ENCODE data around the gene HDAC4.

The HDAC4 gene

DNA sequence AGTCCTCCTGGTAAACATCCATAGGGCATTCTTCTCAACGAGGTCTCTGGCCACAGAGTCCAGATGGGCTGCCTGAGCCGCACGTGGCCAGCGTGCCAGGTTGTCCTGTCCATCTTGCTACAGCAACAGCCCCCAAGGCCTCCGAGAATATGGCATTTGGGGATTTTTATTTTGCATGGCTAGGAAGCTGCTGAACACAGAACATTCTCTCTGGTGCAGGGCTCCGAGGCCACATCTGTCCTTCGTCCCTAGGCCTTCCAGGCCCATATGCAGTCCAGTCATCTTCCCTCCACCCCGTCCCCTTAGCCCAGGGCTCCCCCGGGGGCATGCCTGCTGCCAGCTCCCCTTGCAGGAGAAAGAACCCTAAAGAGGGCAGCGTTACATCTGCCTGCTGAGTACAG lies 2.3 kb downstream of the HDAC4 start:
- in situ Hi-C loops (cut with MboI; ENCODE audit: low sequenced_read_pairs), result no loop called here

DNA sequence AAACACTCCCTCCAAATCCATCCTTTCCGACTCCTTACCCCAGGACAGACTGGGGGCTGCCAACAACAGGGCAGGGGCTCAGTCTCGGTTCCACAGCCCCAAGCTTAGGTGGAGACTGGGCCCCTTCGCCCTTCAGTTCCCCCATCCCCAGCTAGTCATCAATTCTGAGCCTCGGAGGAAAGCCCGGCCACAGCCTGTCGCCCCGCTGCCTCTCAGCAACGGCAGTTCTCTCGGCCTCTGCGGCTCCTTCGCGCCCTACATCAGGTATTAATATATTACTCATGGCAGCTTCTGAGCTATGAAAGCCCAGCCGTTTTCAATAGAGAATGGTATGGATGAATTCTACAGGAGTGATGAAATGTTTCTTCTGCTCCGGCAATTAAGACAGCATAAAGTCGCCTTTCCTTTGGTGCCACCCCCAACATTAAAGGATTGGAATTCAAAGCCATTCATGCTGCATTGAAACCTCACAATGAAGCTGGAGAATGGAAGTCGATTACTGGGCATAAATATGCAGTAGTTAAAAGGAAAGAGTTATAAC lies 2.8 kb downstream of the HDAC4 start:
- in situ Hi-C loops (cut with MboI; ENCODE audit: low sequenced_read_pairs), result no loop called here

DNA sequence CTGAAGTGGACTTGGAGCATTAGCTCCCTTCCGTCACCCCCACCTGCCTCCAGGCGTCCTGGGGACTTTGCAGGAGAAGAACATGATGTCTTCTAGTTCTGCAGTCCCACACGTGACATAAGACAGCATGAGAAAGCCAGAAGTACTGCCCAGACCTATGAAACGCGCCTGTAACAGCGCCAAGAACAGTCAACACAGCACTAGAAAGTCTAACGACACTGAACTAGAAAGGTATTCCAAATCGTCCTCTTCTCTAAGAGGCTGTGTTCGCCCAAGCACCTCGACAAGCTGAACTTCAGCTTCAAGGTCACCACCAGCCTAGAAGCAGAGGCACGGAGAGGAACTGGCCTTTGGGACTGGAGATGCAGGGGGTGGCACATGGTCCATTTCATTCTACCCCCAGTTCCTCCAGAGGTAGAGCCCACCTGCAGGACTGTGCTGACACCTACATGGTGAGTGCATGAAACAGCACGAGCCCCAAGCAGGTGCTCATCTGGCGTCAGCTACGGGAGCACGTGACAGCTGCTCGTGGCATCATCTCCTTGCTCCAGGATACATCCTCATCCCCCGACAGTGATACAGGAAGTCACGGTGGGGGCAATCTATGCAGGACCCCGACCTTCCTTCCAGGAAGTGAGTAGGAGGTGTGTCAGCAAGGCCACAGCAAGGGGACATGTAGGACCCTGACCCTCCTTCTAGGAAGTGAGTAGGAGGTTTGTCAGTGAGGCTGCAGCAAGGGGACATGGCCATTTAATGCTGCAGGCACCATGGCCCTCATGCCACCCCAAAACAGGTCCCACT lies 3.7 kb downstream of the HDAC4 start:
- in situ Hi-C loops (cut with MboI; ENCODE audit: low sequenced_read_pairs), result no loop called here

DNA sequence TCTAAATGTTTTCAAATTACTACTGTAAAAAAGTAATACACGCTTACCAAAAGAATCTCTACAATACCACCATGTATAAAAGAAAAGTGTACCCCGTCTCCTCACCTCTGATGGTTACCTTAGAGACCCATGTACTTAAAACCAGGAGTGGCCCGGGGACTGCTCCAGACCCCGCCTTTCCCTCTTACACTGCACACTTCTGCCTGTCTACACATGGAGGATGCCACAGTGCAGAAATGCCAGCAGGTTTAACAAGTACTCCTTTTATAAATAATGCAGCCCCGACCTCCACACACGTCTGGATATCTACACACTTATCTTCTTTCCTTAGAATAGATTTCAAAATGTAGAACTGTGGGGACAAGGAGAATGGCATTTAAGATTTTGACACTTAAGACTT lies 5.3 kb downstream of the HDAC4 start:
- in situ Hi-C loops (cut with MboI; ENCODE audit: low sequenced_read_pairs), result no loop called here

DNA sequence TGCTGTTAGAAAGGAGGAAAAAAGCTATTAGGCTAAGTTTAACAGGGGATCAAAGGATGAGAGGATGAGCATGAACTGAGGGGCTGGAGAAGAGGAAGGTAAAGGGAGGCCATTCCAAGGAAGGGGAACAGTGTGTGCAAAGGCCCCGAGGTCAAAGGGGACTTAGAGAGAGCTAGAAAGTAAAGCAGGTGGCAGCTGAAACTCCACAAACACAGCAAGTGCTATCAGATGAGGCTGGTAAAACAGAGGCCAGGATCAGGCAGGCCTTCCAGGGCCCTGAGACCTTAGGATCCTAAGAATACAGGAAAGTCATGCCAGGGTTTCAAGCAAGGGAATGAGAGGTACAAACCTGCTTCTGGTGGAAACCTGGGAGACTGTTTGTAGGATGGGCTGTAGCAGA lies 5.8 kb downstream of the HDAC4 start:
- in situ Hi-C loops (cut with MboI; ENCODE audit: low sequenced_read_pairs), result no loop called here

DNA sequence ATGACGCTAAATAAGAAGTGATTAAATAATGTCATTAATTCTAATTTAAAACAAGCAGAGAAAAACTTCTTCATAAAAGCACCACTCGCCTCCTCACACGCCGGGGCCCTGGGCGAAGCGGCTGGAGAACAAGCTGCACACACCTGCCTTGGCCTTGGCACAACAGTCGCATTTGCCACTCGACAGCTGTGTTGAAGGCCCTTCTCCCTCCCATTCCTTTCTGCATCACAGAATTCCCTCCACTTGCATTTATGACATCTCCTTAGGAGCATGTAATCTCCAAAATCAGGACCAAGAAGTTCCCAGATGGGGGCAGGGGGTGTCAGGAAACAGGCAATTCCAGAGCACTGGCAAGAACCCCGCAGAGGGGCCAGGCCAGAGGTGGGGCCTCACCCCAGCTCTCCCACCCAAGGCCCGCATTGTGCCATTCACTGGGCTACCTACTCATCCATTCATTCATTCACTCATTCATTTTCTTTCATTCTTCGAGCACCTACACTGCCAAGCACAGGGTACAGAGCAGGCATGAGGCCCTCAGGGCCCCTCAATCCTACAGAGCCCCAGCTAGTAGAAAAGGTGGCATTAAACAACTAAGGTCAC lies 6.4 kb downstream of the HDAC4 start:
- in situ Hi-C loops (cut with MboI; ENCODE audit: low sequenced_read_pairs), result no loop called here

DNA sequence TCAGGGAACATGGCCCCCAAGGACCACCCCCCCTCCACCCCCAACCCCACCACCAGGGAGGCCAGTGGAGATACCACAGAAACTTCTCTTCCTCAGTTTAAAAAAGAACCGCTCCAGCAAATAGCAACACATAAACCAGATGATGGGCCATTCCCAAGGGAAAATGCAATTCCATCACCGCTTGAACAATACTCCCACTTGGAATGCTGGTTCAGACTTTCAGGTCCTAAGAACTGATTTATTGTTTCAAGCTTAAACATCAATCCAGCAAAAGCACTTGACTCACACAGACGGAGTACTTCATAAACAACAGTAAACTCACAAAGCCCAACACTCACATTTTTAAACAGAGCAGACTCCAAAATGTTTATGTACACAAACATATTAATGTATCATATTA lies 6.9 kb downstream of the HDAC4 start:
- in situ Hi-C loops (cut with MboI; ENCODE audit: low sequenced_read_pairs), result no loop called here

DNA sequence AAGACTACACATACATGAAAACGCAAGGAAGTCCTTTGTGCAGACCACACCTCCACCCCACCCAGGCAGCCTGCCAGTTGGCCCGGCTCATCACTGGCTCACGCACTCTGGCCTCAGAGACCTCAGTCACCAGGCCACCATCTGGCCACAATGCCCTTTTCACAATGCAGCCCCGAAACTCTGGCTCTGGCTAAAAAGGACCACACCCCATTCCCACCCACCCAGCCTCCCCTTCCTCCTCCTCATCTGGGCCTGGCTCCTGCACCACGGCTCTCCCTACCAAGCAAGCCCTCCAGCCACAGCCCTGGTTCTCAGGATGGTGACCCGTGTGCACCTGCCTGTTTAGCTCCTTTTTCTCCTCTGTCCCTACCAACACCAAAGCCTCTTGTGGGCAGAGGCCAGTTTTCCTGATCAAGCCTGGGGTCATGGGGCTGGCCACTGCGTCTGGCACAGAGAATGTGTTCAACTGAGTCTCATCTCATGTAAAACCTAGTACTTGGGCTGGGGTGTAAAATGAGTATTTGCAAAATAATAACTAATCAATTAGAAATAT lies 7.4 kb downstream of the HDAC4 start:
- in situ Hi-C loops (cut with MboI; ENCODE audit: low sequenced_read_pairs), result no loop called here

DNA sequence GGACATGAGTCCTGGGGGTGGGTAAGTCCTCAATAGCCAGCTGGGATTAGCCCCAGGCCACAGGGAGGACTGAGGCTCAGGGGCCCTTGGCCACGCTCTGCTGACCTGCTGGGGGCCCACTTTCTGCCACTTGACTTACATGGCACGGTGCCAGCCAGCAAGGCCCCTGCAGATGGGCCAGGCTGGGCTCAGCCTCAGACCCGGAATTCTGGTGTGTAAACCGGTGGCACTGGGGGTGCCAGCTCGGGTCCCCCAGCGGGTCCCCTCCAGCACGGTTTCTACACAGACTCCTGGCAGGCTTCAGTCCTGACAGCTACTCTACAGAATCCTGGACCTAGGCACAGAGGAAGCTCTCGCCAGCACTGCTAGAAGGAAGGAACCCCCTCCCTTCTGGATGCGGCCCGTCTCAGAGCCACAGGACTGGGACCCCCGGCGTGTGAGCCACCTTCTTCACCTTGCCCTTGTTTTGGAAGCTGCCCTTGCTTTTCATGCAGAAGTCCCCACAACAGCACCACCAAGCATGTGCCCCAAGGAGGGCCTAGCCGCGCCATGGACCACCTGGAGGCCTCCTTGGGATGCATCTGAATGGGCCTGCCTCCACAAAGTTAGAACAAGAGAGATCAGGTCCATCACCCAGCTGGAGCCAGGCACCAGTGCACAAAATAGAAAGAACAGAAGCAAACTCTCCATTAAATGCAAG lies 8.0 kb downstream of the HDAC4 start:
- in situ Hi-C loops (cut with MboI; ENCODE audit: low sequenced_read_pairs), result no loop called here

DNA sequence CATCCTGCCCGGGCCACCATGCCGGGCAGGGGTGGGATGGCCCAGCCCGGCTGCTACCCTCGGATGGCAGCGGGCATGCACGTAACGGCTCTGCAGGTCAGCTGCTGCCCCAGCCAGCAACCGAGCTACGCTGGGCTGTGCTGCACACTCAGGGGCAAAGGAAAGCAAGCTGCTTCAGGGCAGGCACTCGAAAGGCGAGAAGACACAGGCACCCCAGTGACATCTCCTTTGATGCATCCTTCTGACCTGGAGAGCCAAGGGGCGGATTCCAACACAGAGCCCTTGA lies 8.8 kb downstream of the HDAC4 start:
- in situ Hi-C loops (cut with MboI; ENCODE audit: low sequenced_read_pairs), result no loop called here

DNA sequence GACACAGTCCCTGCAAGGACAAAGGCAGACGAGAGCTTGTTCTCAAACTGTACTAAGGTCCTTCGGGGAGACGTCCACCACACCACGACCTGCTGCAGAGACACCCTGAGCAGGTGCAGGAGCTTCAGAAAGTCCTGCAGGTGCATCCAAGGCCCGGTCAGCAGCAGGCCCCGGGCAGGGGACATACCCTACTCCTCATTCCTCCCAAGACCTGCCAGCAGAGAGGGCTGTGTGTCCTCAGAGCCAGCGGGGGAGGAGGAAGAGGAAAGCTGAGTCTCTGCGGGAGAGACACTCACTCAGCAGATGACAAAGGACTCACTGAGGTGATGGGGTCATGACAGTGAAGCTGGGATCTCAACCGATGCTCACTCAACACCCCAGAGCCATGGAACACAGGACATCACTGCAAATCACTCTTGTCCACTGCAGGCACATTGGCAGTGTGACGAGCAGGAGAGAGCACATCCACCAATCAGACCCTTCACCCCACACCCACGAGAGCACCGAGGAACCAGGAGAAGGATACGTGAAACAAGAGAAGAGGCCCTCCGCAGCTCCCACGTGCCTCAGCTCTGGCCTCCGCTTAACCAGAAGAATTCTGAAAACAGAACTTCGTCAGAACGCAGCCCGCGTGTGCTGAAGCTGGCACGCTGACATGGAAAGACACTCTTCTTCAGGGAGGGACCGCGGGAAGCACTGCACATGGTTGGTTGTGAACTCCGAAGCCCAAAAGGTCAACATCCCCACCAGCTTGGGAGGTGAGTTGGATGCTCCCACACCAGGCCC lies 9.3 kb downstream of the HDAC4 start:
- in situ Hi-C loops (cut with MboI; ENCODE audit: low sequenced_read_pairs), result no loop called here

DNA sequence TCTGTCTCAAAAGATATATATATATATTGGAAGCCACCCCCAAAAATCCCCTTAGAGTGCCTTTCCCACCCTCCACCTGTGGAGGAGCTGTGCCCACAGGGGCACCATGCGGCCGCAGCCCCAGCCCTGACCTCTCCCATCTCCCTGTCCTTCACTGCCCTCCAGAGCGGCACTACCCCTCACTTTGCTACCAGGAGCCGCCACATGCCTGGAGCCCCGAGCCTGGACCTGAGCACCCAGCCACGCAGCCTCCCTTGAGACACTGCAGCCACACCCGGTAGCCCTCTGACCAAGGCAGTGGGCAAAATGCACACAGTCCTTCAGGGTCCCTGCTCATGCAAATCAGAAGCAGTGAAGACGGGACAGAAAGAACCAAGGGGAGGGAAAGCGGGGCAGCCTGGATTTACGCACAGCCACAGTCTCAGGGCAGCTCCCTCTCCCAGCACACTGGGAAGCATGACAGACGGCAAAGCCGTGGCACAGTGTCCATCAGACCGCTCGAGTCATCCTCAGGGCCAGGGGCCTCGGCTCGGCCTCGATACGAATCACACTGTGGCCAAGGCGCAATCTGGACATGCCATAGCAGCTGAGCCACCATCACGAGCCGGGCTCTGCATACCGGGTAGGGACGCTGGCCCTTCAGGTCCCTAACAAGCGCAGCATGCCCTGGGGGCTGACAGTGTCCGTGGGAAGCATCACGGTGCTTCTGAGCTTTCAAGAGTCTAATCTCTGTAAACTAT lies 10.1 kb downstream of the HDAC4 start:
- in situ Hi-C loops (cut with MboI; ENCODE audit: low sequenced_read_pairs), result no loop called here

DNA sequence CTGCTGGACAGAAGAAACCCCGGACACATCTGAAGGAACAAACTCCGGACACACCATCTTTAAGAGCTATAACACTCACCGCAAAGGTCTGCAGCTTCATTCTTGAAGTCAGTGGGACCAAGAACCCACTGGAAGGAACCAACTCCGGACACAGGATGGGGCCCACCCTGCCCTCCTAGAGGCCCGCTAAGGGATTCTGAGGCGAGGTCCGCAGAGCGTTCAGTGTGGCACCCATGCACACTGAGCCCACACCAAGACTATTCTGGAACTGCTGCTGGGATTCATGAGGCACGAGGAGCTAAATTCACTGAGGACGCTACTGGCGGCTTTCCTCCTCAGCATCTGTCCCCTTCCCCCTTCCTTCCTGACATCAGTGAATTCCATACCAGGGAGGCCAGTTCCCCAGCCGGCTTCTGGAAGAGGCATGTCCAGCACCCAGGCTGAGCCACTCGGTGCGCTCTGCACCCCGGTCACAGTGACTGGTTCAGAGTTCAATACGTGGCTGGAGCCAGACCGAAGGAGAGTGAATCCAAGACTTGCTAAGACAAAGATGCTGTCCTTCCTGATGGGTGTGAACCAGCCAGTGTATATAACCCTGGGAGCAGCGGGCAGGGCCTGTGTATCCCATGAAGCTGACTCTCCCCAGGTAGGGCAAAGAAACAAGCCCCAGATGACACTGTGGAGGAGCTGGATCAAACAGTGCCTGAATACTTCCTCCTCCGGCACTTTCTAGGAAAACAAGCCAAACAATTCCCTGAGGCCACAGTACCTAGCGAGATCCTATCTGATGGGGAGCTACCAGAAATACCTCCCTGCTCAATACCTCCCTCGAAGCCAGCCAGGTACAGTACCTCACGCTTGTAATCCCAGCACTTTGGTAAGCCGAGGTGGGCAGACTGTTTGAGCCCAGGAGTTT lies 11.1 kb downstream of the HDAC4 start:
- in situ Hi-C loops (cut with MboI; ENCODE audit: low sequenced_read_pairs), result no loop called here

DNA sequence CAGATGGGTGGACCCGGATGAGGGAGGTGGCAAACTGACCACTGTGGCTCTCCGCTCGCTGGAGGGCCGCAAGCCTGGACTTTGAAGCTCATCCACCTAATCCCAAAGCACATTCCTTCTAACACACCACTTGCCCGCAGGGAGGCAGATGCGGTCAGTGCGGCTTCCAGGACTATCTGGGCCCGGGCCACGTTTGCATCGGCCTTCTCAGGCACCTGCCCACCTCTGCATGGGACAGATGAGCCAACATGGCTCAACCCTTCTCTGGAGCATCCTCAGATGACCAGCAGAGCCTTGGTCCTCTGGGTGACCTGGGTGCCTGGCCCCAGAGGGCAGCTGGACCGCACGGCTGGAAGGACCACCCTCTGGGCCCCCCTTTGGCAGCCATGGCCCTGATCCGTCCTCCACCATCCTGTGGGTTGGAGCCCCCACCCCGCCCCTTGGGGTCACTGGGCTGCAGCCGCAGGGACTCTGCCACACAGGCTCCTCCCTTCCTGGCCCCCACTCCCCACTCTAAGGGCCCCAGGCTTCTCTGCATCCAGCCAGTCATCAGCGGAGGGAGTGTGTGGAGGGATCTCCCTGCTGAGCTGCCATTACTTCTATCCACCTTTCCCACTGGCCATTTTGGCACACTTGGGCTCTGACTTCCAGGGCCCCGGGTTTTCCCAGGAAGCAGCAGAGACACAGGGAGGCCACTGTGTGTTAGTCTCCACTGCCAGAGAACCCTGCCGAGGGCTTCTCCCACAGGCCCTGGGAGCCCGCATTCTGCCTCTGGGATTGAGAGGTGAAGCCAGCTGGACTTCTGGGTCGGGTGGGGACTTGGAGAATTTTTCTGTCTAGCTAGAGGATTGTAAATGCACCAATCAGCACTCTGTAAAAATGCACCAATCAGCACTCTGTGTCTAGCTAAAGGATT lies 12.3 kb downstream of the HDAC4 start:
- in situ Hi-C loops (cut with MboI; ENCODE audit: low sequenced_read_pairs), result no loop called here

DNA sequence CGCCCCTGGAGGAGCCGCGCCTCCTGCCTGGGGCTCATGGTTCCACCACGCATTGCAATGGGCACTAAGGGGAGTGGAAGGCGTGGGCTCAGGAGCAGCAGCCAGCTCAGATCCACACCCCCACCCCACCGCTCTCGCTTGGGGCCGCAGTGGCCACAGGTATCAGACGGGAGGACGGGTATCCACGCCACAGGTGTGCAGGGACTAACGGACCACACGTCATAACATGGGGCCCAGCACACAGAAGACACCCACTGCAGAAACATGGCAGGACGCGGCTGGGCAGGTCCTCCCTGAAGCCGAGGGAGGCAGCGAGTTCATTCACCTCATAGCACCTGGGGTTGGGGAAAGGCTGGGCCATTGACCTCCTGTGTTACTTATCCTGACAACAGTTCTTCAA lies 13.0 kb downstream of the HDAC4 start:
- in situ Hi-C loops (cut with MboI; ENCODE audit: low sequenced_read_pairs), result no loop called here

DNA sequence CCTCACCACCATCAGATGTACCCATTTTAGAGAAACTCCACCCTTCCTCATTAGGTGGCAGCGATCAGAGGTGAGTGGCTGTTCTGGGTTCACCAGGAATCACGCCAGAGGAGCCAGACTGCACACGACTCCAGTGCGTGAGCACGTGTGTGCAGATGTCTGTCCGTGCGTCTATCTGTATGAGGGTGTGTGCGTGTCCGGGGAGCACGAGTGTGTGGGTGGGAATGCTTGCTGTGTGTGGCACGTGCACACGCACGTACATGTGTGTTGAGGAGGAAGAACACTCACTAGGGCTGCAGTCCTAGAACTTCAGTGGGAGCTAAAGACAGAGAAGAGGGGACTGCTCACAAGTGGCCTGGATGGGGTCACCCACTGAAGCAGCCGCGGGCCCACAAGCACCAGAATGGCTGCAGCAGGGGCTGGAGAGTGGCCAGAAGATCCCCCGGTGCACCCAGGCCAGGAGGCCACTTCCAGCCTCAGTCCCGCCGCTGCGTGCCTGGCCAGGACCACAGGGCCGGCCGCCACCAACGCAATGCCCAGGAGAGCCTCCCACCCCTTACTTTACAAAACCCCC lies 13.9 kb downstream of the HDAC4 start:
- in situ Hi-C loops (cut with MboI; ENCODE audit: low sequenced_read_pairs), result no loop called here

DNA sequence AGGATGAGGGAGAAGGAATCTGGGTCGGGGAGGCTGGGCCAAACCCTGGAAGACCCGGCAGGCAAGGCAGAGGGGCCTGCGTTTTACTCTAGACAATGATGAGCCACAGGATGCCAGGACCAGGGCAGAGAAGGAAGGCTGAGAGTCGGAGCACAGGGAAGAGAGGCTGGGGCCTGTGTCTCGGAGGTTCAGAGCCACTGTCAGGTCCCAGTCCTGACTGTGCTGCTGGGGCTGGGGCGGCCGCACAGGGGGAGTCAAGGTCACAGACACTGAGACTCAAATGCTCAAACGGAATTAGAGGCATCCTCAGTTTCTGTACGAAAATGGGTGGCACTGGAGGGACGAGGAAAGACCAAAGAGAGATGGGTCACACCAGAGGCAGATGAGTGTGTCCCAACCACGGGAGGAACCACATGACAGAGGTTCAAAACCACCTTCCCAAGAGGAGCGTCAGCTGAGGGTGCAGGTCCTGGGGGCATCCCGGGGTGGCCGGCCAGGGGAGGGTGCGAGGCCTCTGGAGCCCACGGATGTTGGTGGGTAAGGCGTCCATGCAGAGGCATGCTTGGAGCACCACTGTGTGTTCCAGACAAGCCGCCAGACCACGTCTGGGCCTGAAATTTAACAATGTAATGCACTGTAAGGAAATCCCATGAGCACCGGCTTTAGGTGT lies 14.7 kb downstream of the HDAC4 start:
- in situ Hi-C loops (cut with MboI; ENCODE audit: low sequenced_read_pairs), result no loop called here

Data from HL-60/S4 treated with phorbol 12-myristate 13-acetate at 8.2 ng/mL for 4 days and 3 days (cell line).